GM21576 (cell line): Measurements from ENCODE around the gene PRKCE.
"Not testable (repeated sequence)": the region's sequence is repeated elsewhere in the genome, so short reads cannot be mapped to it uniquely, and the experiment has no call there.

Source experiments
- ATAC-seq: cut with Tn5 transposase; IDR thresholded peaks from one replicate; pipeline ENCODE4 v1.9.1; 2021; ENCODE audit warnings: mild to moderate bottlenecking, moderate library complexity; ENCODE audit not compliant: unreplicated experiment

PRKCE gene

GRCh38 chr2:45855374-45855773 lies 203.9 kb downstream of the PRKCE start:
- no peak for ATAC-seq

DNA sequence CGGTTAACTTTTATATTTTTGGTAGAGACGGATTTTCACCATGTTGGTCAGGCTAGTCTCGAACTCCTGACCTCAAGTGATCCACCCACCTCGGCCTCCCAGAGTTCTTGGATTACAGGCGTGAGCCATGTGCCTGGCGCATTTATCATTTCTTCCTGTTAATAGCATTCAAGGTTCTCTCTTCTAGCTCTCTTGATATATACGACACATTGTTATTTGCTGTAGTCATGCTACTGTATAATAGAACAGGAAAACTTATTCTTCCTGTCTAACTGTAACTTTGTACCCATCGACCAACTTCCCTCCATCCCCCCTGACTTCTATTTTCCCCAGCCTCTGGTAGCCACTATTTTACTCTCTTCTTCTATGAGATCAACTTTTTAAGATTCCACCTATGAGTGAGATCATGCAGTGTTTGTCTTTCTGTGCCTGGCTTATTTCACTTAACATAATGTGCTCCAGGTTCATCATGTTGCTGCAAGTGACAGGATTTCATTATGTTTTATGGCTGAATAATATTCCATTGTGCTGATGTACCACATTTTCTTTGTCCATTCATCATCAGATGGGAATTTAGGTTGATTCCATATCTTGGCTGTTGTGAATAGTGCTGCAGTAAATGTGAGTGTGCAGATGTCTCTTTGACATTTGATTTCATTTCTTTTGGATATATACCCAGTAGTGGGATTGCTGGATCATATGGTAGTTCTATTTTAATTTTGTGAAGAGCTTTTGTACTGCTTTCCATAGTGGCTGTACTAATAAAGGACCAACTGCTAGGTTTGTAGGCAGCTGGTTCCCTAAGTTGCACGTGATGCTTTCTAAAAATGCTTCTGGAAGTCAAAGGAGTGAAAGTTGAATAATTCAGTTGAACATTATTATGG lies 205.2 kb downstream of the PRKCE start:
- no peak for ATAC-seq

DNA sequence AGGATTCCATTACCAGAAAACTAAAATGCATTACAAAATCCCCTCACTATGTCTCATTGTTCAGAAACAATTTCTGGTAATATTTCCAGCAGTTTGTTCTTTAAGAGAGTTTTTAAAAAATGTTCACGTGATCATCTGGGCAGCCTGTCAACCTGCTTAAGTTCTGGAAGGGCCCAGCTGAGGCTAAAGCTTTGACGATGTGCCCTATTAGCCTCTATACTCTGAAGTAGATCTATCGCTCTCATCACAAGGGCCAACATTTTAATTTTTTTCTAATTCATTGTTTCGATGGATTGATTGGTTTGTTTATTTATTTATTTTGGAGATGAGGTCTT lies 205.8 kb downstream of the PRKCE start:
- no peak for ATAC-seq

GRCh38 chr2:45857867-45858520 lies 206.5 kb downstream of the PRKCE start:
- no peak for ATAC-seq

DNA sequence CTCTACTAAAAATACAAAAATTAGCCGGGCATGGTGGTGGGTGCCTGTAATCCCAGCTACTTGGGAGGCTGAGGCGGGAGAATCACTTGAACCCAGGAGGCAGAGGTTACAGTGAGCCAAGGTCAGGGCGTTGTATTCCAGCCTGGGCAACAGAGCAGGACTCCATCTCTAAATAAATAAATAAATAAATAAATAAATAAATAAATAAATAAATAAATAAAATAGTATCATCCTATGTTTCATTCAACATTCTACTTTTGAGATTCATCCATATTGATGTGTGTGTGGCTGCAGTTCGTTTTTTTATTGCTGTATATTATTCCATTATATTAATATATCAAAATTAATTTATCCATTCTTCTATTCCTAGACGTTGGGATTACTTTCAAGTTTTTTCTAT lies 207.4 kb downstream of the PRKCE start:
- ATAC-seq: not testable (repeated sequence)

DNA sequence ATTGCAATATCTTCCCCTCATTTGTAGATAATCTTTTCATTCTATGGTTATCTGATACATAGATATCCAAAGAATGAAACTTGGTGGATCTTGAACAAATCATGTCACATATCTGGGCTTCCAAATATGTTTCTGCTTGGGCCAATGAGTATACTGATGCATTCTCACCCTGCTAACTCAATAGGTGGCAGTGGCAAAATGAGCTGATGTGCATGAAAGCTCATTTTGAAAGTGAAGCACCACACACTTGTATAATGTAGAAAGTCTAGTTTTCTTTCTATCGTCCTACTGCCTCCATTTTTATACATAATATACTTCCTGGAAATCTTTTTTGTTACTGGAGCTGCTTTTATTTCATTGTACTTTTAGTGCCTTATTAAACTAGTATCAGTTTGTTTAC lies 208.2 kb downstream of the PRKCE start:
- ATAC-seq: no peak

- ATAC-seq: no peak
Observed at GRCh38 chr2:45860136-45861121, 209.0 kb downstream of the PRKCE start.

DNA sequence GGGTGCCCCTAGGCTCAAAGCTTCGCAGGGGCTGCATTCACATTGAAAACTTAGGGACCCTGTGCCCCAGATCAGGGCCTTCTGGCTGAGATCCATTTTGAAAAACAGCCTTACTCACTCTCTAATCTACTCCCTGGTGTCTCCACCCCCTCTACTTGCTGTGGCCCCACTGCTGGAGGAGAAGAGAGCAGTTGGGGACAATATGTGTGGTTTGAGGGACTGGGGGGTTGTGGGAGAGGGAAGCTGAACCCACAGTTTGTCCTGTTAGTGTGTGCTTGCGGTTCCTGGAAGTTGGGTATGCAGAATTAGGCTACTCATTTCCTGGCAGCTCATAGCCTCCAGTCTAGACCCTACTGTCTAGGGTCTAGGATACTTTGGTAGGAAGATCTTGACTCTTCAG lies 211.4 kb downstream of the PRKCE start:
- ATAC-seq: no peak

DNA sequence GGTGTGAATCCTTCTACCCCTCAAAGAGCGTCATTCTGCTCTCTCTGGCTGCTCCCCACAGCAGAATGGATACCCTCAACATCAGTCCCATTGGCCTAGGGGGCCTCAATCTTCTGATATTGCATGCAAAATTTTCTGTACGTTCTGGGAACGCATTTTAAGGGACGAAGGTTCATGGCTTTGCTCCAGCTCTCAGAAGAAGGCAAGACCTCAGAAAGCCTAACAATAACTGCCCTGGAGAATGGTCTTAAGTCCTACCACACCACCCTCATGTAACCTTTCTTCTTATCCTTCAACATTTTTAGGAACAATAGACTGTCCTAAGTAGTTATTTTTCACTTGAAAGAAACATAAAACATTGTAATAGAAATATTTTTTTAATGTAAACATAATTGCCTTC lies 212.6 kb downstream of the PRKCE start:
- ATAC-seq: no peak

DNA sequence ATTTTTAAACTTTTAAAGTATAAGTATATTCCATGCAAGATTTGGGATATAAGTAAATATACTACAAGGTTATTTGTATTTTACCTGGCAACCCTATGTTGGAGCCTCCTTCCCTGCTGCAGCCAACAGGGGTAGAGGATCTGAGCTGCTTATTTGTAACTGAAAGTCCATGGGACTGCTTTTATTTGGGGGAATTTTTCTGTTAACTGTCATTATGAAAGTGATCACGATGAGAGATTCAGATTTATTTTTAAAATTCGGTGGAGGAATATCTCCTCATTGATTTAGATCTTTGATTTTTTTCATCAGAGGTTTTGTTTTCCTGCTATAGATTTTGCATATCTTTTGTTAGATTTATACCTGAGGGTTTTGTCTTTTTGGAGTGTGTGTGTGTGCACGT lies 215.9 kb downstream of the PRKCE start:
- ATAC-seq: no peak

- ATAC-seq: no peak
Observed at GRCh38 chr2:45867800-45868199, 216.3 kb downstream of the PRKCE start.

- no peak for ATAC-seq
Observed at GRCh38 chr2:45869165-45869501, 217.7 kb downstream of the PRKCE start.

DNA sequence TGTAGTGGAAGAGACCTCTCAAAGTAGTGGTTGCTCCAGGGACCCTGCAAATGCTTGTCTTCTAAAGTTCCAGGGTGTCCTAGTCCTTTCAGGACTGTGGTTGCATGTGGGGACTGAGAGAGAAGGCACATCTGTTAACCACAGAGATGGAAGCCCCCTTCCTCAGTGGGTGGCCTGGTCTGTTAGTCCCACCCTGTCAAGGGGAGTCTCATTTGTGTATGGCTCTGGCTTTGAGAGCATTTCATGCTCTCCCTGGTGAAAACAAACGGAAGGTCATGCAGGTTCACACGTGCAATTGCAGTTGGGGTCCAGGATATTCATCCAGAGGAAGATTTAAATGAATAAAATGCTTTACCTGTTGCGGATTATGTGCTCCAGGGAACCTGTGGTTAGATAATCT lies 219.6 kb downstream of the PRKCE start:
- ATAC-seq: no peak

DNA sequence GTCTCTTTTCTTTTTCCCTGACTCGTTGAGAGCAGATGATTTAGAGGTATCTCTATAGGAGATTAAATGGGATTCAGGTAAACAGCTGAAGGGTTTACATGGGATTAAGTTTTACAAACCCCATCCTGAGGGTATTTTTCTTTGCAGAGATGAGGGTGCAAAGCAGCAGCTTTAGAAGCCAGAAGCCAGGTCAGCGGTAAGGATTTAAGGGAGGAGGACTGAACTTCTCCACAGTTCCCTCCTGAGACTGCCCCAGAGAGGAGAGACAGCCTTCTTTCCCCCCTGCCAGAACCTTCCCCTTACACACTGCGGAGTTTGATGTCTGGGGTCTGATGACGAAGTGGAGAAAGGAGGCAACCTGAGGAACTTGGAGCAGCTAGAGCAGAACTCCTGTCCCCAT lies 220.1 kb downstream of the PRKCE start:
- no peak for ATAC-seq

GRCh38 chr2:45872211-45872610 lies 220.7 kb downstream of the PRKCE start:
- no peak for ATAC-seq

GRCh38 chr2:45874344-45874743 lies 222.9 kb downstream of the PRKCE start:
- ATAC-seq: no peak

- ATAC-seq: no peak
Observed at GRCh38 chr2:45876611-45877010, 225.1 kb downstream of the PRKCE start.

- no peak for ATAC-seq
Observed at GRCh38 chr2:45879406-45879805, 227.9 kb downstream of the PRKCE start.

DNA sequence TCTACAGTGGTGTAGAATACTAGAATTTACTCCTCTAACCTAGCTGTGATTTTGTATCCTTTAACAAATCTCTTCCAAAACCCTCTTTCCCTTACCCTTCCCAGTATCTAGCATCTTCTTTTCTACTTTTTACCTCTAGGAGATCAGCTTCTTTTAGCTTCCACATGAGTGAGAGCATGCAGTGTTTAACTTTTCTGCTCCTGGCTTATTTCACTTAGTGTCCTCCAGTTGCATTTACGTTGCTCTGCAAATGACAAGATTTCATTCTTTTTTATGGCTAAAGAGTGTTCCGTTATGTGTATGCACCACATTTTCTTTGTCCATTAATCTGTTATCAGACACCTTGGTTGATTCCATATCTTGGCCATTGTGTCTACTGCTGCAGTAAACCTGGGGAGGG lies 228.5 kb downstream of the PRKCE start:
- no peak for ATAC-seq

DNA sequence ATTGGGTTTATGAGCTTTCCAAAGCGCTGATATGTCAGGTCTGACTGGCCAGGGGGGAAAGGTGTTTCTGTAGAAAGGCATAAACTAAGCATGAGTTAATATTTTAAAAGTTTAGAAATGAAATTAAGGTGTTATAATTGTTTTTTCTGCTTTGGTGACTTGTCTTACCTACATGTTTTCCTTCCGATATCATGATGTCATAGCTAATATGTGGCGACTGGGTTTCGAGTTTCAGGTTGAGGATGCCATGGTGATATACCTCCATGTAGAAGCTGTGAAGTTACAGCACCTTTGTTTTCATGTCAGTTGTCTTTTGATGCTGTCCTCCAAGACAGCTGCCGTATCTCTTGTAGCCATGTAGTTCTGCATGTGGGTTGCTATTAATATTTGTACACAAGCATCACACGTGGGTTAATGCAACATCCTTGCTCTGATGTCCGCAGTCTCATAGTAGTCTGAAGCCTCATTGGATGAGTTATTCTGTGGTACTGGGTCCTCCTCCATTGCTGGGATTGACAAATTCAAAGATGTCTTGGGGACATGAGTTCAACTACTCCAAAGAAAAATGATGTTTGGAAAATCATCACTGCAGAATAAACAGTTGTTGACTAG lies 230.6 kb downstream of the PRKCE start:
- ATAC-seq: no peak
